Stimulated activated CD4-positive, alpha-beta T cell treated with anti-CD3 and anti-CD28 coated beads, Interleukin-2, amount 100 ng/mL, for 48 hours (primary cell): ENCODE data around the gene PADI4.

Experiments used
- DNase-seq, 2 donors: peaks; one replicate each; pipeline ENCODE4 v3.0.0-alpha.2; 2020

The PADI4 gene

DNA sequence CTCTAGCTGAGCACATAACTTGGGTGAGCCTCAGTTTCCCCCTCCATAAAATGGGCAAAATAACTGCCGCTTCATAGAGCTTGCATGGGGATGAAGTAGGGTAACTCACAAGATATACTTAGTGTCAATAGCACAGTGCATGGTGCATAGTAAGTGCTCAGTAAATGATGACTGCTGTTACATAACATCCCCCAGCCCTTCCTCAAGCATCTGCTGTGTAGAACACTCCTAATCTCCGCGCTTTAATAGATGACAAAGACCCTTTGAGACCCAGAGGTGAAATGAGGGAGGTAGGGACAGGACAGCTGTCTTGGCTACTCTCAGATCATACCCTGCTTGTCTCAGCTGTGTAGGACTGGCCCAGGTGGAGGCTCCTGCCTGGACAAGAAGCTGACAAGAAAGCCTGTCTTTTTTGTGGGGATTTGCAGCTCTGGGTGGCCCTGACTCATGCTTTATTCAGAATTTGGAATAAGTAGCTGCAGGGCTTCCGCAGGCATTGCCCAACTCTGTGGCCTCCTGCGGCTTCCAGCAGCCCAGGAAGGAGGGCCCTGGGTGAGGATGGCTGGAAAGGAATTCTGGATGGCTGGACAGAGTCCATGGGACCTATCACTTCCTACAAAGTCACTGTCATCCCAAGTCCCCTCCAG is 20.7 kb upstream of the PADI4 start:
- DNase-seq: no peak

GRCh38 chr1:17289721-17290120 is 18.3 kb upstream of the PADI4 start:
- DNase-seq: no peak

DNA sequence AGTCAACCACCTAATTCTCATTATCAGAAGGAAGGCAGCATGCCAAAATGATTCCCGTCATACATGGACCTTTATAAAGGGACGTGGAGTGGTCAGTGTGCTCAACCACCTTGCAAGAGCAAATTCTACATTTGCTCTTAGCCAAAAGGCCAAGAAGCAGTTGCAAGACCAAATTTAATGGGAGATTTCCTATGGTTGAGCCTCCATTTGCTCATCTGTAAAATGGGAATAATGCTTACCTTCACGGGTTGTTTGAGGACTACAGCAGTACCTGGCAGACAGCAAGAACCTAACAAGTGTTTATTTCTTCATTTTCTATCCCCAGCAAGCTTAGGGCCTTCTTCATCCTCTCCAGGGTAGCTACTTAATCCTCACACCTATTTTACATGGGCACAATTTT is 17.4 kb upstream of the PADI4 start:
- DNase-seq: no peak

DNA sequence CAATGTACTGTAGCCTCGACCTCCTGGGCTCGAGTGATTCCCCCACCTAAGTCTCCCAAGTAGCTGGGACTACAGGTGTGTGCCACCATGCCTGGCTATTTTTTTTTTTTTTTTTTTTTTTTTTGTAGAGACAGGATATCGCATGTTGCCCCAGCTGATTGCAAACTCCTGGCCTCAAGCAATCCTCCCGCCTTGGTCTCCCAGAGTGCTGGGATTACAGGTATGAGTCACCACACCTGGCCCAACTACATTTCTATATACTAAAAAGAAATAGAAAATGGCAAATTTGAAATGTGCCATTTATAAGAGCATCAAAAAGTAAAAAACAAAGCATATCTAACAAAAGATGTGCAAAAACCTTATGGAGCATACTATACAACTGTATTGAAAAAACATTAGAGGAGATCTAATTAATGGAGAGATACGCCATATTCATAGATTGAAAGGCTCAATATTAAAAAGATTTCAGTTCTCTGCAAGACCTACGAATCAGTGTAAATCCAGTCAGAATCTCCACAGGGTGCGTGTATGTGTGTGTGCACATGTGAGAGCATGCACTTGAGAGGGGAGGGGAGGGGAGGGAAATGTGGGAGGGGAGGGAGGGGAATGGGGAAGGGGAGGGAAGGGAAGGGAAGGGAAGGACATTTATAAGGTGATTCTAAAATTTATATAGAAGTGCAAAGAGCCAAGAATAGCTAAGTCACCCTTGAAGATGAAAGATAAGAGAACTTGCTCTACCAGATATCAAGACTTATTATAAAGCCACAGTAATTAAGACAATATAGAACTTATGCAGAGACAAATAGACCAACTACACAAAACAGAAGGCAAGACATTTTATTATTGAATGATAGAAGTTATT is 15.5 kb upstream of the PADI4 start:
- DNase-seq: no peak

DNA sequence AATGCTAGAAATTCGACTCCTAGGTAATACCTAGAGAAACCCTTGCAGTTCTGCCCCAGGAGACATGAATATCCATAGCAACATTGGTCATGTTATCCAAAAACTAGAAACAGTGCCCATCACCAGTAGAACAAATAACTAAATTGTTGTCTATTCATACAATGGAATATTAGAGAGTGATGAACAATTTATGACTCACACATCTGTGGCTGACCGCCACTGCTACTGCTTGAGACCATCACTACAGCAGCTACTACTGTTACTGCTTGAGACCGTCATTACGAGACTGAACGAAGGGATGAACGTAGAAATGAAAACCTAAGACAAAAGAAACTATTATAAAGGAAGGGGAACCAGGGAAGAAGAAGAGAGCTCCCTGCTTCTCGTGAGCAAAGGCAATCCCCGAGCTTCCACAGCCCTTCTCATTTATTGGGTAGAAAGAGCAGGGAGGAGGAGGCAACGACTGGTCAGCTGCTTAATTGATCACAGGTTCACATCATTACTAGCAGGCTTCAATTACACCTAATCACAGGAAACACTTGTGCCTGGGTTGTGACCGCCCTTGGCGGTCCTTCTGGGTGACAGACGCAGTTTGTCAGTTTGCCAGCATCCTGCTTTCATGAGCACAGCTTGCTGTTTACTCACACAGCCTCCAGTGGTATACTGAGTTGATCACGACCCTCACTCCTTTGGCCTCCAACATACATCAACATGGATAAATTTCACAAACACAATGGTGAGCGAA is 14.1 kb upstream of the PADI4 start:
- DNase-seq: no peak

- no peak for DNase-seq
Observed at GRCh38 chr1:17295292-17295691, 12.7 kb upstream of the PADI4 start.

DNA sequence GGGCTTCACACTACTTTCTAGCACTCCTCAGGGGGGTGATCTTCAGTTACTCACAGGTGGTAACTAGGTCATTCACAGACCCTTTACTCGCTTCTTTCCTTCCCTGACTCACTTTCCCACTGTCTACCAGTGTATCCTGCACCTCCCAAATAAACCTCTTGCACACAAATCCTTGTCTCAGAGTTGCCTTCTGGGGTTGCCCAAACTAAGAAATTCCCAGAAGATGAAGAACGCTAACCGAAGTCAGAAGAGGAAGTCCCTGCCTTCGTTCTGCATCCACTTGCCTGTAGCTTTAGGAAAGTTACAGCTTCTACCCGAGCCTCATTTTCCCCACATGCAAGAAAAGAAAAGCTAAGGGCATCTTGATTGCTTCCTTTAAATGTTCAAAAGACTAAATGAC is 11.9 kb upstream of the PADI4 start:
- DNase-seq: no peak

- no peak for DNase-seq
Observed at GRCh38 chr1:17297991-17298390, 10.0 kb upstream of the PADI4 start.

GRCh38 chr1:17301767-17302166 is 6.2 kb upstream of the PADI4 start:
- no peak for DNase-seq

DNA sequence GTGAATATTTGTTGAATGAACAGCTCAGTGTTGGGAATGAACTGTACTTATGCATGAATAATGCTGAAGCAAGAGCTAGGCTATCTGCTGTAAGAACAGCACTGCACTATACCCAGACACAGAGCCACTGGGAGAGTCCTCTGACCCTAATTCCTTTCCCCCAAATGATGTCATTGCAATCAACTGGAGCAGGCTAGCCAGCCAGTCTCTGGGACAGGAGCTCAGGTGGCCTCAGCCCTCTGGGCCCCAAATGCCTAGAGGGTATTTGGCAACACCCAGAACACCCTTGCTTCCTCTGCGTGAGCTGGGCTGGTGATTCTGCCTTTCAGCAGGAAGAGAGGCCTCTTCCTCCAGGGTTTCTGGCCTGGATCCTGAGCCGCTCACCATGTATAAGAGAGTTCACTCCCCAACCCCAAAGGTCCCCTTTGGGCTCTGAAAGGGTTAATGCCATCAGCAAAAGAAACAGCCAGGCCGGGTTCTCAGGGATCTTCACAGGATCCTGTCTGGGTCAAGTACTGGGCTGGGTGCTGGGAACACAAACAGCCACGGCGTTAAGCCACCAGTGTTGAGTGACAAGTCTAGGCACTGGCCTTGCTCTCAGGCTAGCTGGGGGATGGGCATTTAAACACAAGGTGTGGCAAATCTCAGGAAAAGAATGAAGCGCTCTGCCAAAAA is 3.7 kb upstream of the PADI4 start:
- DNase-seq: no peak

GRCh38 chr1:17304826-17305175 is 3.2 kb upstream of the PADI4 start:
- DNase-seq: no peak

DNA sequence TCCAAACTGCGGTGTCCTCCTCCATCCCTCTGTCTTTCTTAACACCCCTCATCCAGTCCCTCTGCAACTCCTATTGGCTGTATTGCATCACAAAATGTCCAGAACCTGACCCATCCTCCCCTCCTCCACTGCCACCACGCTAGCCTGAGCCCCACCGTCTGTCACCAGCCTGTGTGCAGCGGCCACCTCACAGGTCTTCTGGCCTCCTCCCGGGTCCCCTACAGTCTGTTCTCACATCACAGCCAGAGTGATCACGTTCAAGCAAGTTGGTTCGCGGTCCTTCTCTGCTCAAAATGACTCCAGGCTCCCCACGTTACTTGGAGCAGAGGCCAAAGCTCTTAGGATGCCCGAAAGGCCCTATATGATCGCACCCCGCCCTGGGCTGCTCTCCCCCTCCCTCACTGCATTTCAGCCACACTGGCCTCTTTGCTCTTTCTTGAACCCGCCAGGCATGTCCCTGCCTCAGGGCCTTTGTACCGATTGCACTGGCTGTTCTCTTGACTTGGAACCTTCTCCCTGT is 2.4 kb upstream of the PADI4 start:
- DNase-seq: no peak

DNA sequence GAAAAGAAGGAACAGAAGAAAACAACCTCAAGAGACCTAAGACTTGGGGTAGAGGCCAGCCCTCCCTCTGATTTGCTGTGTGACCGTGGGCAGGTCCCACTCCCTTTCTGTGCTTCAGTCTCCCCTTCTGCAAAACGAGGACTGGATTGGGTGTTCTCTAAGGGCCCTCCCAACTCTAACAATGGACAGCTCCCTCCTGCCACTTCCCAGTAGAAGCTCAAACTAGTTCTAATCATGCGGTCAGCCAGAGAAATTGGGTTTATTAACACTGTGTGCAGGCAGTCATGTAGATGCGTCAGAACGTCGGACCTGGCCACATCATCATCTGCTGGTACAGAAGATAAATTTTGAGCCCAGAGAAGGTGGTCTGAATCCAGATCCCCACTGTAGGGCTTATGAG is 1.6 kb upstream of the PADI4 start:
- DNase-seq: no peak

DNA sequence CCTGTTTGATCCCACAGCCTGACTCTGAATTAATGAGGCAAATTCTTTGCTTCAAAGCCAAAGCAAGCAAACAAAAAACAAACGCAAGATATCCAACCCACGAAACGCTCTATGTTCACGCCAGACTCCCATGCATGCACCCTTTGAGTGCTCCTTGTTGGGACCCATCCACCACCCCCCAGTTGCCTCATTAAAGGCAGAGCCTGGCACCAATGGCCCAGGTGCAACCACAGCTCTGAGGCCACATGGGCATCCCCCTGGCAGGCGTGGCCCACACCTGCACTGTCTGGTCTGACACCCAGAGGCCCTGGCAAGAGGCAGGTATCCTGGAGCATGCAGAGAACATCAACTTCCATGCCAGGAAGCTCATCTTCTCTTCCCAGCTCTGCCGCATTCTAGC is 1.1 kb upstream of the PADI4 start:
- DNase-seq: no peak

- DNase-seq: no peak
Observed at GRCh38 chr1:17307329-17307728, 668 bp upstream of the PADI4 start.

GRCh38 chr1:17308593-17308992 is 596 bp downstream of the PADI4 start:
- no peak for DNase-seq

DNA sequence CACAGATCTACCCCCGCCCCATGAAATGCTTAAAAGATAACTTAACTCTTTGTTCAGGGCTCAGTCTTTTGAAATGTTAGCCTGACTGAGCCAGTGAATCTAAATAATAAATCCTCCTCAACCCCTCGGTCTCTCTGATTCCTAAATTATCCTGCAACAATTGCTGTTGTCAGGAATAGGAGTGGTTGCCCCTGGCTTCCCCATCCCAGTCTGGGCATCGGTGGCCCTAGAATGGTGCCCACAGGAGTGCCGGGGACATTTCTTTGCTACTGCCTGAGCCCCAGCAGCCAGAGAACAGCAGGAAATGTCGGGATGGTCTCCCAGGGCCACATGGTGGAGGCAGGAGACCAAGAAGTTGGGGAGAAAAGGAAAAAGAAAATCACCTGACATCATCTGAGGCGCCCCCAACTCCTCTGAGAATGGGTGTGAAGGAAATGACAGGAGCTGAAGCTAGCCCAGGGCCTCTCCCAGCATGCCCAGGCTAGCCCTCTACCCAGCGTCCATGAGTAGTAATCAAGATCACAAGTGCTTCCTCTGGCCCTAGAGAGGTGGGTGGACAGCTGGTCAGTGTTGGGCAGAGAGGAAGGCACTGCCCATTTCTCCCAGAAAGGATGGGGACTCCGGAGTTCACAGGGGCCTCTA is 1.6 kb downstream of the PADI4 start:
- no peak for DNase-seq

DNA sequence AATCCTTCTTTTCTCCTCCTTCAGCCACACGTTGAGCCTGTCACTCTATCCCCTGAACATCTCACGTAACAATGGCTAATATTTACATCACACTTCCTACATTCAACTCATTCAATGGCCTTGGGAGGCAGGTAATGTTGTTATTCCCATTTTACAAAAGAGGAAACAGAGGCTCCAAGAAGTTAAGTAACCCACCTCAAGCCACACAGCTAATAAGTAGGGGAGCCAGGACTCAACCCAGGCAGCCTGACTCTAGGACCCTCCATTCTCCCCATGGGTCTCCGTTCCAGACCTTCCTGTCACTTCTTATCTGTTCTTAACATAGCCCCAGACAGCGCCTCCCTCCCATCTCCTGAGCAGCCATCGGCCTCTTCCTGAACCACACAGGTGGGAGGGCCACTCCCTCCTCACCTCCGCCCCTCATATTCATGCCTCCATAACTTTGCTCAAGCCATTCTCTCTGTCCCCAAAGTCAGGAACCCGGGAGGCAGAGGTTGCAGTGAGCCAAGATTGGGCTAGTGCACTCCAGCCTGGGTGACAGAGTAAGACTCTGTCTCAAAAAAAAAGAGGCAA is 2.2 kb downstream of the PADI4 start:
- no peak for DNase-seq

DNA sequence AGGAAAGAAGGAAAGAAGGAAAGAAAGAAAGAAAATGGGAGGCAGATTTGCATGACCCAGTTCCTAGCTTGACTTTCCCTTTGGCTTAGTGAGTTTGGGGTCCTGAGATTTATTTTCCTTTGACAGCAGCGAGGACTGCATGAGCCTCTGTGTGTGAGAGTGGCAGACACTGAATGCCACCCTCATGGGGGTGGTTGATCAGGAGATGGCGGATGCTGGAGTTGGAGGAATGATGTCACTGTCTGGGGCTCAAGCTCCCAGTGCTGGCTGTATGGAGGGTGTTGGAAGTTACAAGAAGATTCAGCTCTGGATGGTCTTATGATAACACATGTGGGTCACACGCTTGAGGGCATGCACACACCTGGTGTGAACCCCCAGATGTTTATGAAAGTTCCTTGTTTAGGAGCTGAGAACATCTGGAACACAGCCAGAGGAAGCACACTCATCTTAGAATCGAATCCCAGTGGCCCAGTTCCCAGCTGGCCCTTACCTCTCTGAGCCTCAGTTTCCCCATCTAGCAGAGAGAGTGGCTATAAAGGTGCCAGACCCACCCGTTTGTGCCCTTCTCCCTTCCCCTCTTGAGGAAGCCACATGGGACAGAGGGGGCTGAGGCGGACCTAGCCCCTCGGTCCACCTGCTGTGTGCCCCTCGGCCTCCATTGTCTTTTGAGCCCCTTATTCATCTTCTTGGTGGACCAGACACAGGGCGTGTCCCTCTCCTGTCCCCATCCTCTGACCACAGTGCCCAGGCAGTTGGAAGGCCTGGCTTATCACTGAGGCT is 5.7 kb downstream of the PADI4 start:
- no peak for DNase-seq

- no peak for DNase-seq
Observed at GRCh38 chr1:17314491-17314971, 6.5 kb downstream of the PADI4 start.

GRCh38 chr1:17315542-17316130 is 7.6 kb downstream of the PADI4 start:
- DNase-seq: no peak
